HG03045 (cell line): ENCODE results near the gene LUC7L.
"Not testable (repeated sequence)": the region's sequence is repeated elsewhere in the genome, so short reads cannot be mapped to it uniquely, and the experiment has no call there.

Experiments used
- ATAC-seq: cut with Tn5 transposase; IDR thresholded peaks from one replicate; pipeline ENCODE4 v1.9.1; 2021; ENCODE audit warnings: mild to moderate bottlenecking, moderate library complexity; ENCODE audit not compliant: unreplicated experiment

LUC7L gene

DNA sequence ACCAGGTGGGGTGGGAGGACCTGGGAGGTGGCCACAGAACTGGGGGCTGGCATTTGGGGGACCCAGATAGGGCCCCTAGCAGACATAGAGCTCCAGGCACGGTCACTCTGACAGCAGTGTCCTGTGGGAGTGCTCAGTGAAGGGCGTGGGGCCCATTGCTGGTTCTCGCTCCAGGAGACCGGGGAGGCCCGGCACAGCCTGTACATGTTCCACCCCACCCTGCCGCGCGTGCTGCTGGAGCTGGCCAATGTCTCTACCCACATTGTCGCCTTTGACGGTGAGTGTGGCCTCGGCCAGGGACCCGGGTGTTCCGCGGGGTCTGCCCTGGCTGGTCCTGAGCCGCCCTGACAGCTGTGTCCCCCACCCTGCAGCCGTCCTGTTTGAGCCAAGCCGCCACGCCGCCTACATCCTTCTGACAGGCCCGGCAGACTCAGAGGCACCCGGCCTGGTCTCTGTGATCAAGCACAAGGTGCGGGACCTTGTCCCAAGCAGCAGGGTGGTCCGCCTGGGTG, 35.2 kb upstream of the LUC7L start:
- no peak for ATAC-seq

DNA sequence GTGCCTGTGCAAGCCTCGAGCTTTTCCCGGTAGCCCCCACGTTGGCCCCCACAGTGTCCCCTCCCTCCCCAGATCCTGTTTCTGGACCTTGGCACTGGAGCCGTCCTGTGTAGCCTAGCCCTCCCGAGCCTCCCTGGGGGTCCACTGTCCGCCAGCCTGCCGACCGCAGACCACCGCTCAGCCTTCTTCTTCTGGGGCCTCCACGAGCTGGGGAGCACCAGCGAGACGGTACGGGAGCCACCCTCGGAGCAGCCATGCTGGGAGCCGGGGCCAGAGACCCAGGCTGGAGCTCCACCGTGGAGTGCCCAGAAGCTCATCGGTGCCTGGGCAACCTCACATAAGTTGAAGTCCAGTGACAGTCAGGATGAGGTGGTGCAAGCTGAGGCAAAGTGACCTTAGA, 34.7 kb upstream of the LUC7L start:
- no peak for ATAC-seq

DNA sequence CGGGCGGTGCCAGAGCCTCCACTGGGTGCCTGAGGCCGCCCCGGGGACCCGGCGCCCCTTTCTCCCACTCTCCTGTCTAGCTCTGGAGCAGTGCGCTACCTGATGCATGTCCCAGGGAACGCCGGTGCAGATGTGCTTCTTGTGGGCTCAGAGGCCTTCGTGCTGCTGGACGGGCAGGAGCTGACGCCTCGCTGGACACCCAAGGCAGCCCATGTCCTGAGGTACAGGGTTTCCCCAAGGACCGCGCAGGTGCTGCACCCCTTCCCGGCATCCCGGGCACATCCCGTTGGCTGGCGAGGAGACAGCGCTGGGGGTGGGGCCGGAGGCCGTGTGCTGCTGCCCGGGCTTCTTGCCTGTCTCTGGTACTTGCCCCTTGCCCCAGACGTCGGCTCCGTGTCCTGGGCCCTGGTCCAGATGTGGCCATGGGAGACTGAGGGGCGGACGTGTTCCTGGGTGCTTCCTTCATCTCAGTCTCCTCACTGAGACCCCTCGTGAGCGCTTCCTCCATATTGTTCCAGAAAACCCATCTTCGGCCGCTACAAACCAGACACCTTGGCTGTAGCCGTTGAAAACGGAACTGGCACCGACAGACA, 34.0 kb upstream of the LUC7L start:
- no peak for ATAC-seq

DNA sequence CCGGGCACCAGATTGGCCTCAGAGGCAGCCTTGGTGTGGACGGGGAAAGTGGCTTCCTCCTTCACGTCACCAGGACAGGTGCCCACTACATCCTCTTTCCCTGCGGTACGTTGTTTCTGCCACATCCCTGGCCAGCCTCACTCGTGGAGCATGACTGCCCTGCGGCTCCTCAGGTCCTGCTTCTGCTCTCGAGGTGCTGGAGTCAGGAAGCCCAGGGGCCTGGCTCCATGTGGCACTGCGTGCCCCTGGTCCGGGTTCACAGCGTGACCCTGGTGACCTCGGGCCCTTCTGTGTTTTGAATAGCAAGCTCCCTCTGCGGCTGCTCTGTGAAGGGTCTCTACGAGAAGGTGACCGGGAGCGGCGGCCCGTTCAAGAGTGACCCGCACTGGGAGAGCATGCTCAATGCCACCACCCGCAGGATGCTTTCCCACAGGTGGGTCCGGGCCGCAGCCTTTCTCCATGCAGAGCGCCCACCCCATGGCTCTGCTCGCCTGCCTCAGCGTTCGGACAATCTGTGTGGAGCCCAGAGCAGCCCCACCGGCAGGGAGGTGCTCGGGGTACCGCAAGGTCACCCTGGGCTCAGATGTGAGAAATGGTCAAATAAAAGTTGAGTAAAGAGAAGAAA, 33.0 kb upstream of the LUC7L start:
- ATAC-seq, result no peak

DNA sequence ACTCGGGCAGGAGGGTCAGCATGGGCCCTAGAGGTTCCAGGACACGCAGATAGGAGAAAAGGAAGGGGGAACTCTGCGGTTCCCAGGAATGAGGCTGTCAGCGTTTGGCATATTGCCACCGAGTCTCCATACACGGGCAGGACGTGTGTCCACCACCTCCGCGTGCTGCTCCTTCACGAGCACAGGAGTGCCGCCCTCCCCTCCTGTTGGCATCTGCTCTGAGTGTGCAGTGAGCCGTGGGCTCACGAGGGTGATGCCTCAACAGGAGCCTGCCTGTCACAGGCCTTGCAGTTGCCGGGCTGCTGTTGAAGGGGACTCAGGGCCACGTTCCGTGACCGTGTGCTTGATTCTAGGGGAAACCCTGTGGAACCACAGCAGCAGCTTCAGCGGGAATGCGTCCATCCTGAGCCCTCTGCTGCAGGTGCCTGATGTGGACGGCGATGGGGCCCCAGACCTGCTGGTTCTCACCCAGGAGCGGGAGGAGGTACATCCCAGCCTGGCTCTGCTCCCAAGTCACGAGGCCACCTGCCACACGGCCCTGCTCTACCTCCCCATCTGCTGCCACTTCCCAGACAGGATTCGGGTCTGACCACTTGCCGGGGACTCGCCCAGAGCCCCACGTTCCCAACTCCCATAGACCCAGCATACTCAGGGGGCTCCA, 31.9 kb upstream of the LUC7L start:
- ATAC-seq, result no peak

DNA sequence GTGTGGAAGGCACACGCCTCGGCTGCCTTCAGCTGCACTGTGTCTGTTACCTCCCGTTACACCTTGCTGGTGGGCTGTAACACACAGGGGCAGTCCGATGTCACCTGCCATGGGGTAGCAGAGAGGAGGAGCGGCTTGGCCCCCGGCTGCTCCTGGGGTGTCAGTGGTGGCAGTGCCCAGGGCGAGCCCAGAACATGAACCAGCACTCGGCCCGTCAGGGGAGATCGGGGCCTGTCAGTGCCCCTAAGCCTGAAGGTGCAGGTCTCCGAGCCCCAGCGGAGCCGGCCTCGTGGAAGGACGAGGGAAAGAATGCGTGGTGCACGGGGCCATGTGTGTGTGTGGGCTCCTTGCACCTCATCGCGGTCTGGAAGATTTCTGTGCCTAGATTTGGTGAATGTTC, 31.1 kb upstream of the LUC7L start:
- ATAC-seq, result no peak

DNA sequence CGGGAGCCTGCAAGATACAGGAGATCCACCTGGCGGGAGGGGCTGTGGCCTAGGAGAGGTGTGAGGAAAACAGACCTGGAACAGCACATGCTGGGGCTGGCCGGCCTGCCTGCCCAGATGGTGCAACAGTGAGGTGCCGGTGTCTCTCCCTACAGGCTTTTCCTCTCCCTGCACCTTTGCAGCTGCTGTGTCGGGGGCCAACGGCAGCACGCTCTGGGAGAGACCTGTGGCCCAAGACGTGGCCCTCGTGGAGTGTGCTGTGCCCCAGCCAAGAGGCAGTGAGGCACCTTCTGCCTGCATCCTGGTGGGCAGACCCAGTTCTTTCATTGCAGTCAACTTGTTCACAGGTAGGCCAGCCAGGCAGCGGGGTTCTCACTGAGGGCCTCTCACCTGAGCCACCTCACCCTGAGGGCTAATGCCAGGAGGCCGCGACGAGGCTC, 30.6 kb upstream of the LUC7L start:
- ATAC-seq, result no peak

DNA sequence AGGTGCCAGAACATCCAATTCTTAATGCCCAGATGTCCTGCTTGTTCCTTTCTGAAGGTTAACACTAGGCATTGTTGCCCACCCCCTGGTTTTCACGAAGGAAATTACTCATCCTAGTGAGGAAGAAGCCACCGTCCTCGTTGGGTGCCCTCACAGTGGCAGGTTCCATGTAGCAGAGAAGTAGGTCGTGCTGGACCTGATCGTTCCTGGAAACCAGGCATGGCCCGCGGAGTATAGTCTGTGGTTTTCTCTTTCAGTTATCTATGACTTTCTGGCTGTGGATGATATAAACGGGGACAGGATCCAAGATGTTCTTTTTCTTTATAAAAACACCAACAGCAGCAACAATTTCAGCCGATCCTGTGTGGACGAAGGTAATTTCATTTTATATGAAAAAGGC, 30.0 kb upstream of the LUC7L start:
- ATAC-seq, result no peak

DNA sequence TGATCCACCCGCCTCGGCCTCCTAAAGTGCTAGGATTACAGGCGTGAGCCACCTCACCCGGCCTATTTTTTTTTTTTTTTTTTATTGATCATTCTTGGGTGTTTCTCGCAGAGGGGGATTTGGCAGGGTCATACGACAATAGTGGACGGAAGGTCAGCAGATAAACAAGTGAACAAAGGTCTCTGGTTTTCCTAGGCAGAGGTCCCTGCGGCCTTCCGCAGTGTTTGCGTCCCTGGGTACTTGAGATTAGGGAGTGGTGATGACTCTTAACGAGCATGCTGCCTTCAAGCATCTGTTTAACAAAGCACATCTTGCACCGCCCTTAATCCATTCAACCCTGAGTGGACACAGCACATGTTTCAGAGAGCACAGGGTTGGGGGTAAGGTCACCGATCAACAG, 28.8 kb upstream of the LUC7L start:
- ATAC-seq, result not testable (repeated sequence)

DNA sequence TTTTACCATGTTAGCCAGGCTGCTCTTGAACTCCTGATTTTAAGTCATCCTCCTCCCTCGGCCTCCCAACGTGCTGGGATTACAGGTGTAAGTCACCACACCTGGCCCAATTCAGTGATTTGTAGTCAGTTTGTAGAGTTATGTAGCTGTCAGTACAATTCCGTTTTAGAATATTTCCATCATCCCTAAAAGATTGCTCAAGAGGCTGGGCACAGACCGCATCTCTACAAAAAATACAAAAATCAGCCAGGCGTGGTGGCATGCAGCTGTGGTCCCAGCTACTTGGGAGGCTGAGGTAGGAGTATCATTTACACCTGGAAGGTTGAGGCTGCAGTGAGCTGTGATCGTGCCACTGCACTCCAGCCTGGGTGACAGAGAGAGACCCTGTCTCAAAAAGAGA, 25.9 kb upstream of the LUC7L start:
- no peak for ATAC-seq

DNA sequence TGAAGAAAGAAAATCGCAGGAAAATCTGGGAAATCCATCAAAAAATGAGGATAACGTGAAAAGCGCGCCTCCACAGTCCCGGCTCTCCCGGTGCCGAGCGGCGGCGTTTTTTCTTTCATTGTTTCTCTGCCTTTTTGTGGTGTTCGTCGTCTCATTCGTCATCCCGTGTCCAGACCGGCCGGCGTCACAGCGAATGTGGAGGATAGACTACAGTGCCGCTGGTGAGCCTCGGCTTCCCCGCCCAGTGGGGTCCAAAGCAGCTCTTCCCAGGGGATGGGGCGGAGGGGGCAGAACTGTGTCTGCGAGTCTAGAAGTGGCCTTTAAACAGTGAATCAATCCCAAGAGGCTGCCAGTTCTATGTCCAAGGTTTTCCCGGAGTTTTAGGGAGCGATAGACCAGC, 25.2 kb upstream of the LUC7L start:
- no peak for ATAC-seq

DNA sequence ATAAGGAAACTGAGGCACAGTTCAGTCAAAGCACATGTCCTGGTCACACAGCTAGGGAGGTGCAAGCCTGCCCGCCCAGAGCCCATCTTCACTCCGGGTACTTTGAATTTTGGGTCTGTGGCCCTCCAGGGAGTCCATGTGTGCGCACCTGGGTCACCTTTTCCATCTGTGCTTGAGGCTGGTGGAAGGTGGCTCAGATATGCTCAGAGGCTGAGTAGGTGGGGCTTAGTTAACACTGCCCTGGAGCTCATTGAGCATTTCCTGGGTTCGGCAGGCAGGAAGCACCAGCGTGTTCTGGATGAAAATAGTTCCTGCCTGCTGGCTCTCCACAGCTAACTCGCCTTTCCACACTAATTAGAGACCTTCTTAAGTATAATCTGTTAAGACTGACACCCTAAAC, 24.6 kb upstream of the LUC7L start:
- ATAC-seq, result no peak

DNA sequence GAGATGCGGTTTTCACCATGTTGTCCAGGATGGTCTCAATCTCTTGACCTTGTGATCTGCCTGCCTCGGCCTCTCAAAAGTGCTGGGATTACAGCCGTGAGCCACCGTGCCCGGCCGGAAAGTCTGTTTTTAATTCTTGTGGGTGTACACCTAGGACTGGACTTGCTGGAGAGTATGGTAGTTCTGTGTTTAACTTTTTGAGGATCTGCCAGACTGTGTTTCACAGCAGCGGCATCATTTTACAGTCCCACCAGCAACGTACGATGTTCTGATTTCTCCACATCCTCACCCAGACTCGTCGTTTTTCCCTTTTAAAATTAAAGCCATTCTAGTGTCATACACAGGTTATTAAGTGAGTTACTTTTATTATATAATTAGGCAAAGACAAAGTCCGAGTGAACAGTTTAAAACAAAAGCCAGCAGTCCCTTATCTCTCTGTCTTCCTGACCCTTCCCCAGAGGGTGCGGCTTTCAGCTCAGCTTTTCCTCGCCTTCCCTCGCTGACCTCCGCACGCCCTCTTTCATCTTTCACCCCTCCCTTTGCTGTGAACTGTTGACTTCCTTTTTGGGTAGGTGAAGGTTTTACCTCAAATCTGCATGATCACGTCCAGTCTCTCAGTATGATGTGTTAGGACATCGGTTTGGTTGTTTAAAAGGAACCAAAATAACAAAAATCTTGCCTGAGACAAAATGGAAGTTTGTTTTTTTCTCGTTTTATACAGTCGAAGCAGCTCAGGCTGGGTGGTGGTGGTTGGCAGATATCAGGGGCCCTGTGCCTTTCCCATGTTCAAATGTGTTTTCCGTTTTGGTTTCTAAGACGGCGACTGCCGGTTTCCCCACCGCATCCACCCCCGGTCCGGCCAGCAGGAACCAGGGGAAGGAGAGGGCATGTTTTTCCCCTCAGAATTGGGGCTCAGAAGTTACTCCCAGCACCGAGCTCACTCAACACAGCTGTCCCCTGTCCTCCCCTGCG, 23.4 kb upstream of the LUC7L start:
- ATAC-seq, result no peak

DNA sequence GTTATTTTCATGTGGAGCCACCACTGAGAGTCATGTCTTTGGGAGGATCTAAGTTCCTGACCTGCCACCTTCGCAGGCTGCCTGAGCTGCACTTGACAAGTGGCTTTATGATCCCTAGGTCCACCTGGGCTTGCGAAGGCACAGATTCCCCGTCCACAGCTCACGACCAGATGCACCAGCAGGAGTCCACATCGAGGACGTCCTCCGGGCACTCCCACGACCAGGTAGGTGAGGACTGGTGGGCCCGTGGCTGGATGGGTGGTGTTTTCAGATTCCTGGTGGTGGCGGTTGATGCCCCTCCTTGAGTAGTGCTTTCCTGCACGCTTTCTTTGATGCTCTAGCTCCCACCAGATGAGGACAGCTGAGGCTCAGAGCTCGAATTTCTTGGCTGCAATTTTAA, 20.2 kb upstream of the LUC7L start:
- no peak for ATAC-seq

DNA sequence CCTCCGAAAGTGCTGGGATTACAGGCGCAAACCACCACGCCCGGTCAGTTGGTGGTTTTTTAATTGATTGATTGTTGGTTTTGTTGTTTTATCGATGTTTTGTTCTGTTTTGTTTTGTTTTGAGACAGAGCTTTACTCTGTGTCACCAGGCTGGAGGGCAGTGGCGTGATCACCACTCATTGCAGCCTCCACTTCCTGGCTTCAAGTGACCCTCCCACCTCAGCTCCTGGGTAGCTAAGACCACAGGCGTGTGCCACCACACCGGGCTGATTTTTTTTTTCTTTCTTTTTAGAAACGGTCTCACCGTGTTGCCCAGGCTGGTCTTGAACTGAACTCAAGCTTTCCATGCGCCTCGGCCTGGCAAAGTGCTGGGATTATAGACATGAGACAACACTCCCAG, 17.8 kb upstream of the LUC7L start:
- no peak for ATAC-seq

DNA sequence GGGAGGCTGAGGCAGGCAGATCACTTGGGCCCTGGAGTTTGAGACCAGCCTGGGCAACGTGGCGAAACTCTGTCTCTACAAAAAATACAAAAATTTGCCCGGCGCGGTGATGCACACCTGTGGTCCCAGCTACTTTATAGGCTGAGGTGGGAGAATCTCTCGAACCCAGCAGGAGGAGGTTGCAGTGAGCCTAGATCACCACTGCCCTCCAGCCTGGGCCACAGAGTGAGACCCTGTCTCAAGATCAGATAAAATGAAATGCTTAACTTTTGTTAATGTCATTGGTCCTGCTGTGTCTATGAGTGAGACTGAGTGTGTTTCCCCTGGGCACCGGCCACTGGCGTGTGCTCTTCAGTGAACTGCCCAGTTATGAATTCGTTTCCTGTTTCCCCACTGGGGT, 15.9 kb upstream of the LUC7L start:
- ATAC-seq, result no peak

DNA sequence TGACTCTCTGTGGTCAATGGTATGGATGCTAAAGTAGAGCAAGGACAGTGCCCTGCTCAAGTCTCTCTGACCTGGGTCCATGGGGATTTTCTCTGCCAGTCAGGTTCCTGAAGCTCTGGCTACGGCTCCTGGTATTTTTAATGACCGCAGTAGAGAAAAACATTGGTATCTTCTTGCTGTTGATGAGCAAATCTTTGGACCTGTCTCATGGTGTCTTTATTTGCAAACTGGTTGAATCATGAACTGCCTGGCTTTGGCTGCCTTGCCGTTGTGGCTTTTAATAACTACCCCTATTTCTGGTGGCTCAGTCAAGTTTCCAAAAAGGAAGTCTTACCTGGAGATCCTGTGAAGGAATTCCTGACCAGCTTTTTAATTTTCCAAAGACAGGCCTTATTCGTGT, 14.1 kb upstream of the LUC7L start:
- ATAC-seq, result no peak

DNA sequence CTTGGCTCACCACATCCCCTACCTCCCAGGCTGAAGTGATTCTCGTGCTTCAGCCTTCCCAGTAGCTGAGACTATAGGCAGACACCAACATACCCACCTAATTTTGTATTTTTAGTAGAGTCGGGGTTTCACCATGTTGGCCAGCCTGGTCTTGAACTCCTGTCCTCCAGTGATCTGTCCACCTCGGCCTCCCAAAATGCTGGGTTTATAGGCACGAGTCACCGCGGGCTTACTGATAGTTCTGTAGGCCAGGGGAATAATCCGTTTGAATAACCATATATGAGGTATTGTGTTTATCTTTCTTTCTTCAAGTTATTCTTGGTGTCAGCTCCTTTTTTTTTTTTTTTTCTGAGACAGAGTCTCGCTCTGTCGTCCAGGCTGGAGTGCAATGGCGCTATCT, 13.0 kb upstream of the LUC7L start:
- no peak for ATAC-seq

DNA sequence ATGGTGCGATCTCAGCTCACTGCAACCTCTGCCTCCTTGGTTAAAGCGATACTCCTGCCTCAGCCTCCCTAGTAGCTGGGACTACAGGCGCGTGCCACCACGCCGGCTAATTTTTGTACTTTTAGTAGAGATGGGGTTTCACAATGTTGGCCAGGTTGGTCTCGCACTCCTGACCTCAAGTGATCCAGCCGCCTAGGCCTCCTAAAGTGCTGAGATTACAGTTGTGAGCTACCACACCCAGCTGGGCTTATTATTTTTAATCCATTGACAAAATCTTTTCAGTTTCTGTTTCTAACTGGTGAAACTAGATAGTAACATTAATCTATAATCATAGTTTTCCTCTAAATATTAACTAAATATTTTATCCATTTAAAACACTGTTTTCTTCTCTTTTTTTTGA, 11.3 kb upstream of the LUC7L start:
- ATAC-seq, result no peak

DNA sequence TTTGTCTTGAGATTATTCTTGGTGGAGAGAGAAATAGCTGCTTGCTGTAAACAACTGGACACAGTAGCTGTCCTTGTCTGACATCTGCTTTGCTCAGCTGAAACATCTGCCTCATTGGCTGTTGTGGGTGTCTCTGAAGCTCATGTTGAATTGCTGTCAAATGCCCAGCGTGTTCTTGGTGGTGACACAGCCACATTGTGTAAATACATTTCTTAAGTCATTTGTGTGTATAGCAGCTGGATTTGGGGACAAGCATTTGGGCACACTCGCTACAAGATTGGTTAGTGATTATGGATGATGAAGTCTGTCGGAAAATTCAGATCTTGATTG, 10.7 kb upstream of the LUC7L start:
- no peak for ATAC-seq
